HL-60/S4 treated with retinoic acid at 250 ng/mL for 4 days and 3 days (cell line): ENCODE data around the gene PICALM.
"Not testable (repeated sequence)": the region's sequence is repeated elsewhere in the genome, so short reads cannot be mapped to it uniquely, and the experiment has no call there.

ENCODE experiments used
- in situ Hi-C: fragments of 300-500 bp; cut with MboI; formaldehyde crosslinking; loops from 2 replicates; pipeline ENCODE4 v1.7.0; 2022; ENCODE audit warnings: low sequenced_read_pairs

Gene PICALM

DNA sequence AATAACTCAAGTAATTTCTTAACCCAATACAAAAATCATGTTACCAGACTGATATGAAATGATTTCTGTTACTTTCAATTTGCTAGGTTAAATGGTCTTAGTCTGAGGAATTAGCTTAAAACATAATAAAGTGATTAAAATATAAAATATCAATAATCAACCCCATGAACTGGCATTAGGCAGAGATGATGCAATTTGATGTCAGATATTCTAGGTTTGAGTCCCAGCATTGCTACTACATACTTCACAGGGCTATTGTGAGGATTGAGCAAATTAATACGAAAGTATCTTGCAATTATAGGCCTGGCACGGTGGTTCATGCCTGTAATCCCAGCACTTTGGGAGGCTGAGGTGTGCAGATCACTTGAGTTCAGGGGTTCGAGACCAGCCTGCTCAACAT is 66.5 kb downstream of the PICALM start:
- in situ Hi-C loops, result no loop called here

DNA sequence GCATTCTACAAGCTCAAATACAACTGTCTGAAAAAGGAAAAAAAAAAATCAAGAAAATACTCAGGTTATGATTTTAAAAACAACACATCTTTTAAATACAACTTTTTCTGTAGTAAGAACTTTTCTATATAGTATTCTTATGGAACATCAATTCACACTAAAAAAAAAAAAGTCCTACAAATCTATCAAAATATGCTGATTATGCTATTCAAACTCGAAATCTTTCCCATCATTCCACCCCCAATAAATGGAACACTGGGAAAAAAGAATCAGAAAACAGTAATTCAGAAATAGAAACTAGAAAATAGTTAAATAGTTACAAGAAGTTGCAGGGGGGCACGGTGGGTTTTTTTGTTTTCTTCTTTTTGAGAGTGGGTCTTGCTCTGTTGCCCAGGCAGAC is 77.4 kb downstream of the PICALM start:
- in situ Hi-C loops, result no loop called here

DNA sequence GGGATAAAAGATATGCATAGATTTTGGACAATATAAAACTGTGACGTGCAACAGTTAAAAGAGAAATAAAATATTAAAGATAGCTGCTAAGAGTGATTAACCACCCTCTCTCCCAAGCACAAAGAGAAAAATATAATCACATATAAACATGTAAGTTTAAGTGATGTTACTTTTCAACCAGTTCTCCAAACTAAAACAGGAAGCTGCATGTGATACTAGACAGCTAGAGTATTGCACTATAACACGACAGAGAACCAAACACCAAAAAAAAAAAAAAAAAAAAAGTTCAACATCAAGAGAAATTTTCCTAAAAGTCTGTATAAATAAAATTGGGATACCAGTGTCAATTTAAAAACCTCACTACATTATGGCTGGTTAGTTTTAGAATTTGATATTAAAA is 79.1 kb downstream of the PICALM start:
- in situ Hi-C loops, result no loop called here

DNA sequence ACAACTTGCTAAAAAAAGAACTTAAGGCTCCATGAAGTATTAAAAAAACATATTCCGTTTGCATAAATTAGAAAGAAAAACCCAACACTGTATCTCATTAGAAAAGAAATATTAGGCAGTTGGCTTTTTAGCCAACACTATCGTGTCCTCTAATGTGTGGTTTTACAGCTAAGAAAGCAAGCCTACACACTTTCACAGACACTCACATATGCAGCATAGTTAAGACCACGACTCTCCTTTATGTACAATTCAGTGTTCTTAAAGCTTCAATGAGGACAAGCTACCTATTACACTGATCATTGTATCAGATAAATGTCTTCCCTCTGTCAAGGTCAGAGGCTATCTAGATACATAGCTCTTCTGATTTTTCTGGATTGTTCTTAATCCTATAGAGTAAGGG is 80.1 kb downstream of the PICALM start:
- in situ Hi-C loops, result no loop called here

DNA sequence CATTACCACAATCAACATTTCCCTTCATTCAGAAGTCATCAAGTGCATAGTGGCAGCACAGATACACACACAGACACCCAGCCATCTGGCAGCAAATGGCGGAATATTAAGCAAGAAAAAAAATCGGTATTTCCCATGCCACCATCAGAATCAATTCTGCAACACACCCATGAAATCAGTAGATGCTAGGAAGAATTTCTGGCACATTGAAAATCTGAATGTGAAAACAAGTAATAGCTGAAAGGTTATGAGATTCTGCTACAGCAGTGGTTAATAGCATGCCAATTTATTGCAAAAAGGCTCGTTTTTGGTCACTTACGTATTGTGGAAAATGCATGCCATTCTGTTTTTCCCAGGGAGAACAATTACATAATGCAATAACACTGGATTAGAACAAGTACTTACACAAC is 91.1 kb downstream of the PICALM start:
- in situ Hi-C loops, result no loop called here

DNA sequence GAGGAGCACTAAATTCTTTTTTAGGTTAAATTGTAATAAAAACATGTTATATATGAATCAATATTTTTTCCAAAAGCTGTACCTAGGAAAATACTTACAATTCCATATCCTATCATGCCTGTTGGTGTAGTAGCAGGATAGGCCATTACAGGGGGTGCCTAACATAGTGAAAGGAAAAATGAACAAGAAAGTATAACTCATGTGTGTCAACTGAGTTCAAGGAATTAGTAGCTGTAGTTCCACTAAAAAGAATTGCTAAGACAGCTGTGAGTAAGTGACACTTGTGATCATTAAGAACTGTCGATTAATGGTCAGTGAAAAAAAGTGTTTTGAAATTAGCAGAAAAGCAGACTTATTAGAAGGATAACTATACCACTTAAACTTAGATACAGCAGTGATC is 92.4 kb downstream of the PICALM start:
- in situ Hi-C loops, result no loop called here

DNA sequence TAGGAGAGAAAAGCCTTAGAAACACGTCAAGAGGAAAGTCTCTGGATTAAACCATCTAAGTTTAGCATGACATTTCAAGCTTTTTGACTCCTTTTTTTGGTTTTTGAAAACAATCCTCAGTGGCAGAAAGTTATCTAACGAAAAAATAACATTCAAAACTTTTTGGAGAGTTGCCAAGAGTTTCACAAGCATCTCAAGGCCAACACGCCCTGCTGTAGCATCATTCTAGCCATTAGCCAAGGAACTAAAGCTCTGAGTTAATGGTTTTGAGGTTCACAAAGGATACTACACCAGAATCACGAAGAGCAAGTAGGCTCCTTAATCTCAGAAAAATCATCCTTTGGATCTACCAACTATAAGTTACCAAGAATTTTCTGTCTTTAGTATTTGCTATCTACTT is 94.8 kb downstream of the PICALM start:
- in situ Hi-C loops, result no loop called here

DNA sequence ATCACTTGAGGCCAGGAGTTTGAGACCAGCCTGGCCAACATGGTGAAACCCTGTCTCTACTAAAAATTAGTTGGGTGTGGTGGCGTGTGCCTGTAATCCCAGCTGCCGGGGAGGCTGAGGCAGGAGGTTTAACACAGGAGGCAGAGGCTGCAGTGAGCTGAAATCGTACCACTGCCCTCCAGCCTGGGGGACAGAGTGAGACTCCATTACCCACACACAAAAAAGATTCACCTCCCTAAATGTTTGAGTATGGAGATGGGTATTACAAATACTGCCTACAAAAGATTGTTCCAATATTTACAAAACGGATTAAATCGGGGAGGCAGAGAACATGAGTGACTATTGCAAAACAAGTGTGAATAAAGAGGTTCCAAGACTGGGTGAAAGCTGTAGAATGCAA is 98.3 kb downstream of the PICALM start:
- in situ Hi-C loops, result no loop called here

DNA sequence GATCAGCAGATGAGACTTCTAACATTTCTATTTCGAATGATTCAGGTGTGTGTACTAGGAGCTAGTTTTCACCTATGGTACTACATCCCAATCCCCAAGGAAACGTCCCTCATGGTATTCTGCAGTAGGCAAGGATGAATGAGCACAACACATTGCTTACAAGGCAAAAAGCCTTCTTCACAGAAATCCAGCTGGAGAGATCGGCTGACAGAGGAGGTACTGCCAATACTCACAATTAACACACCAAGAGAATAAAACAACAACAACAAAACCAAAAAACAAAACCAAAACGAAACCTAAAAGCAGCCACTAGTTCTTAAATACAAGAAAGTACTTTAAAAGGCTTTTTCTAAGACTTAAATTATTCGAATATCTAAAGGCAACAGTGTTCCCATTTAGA is 101.4 kb downstream of the PICALM start:
- in situ Hi-C loops, result no loop called here

DNA sequence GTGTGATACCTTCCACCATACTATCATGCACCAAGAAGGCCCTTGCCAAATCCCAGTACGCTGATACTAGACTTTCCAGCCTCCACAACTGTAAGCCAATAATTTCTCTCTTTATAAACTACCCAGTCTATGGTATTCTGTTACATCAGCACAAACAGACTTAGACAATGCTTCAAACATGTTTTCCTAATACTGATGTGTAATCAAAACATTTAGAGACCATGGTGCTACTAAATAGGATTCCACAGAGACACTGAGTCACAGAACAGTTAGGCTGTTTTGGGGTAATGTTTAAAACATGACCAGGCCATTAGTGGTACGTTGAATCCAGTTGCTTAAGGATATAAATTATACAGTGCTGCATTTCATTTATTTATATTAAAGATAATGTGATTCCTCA is 103.7 kb downstream of the PICALM start:
- in situ Hi-C loops, result no loop called here

DNA sequence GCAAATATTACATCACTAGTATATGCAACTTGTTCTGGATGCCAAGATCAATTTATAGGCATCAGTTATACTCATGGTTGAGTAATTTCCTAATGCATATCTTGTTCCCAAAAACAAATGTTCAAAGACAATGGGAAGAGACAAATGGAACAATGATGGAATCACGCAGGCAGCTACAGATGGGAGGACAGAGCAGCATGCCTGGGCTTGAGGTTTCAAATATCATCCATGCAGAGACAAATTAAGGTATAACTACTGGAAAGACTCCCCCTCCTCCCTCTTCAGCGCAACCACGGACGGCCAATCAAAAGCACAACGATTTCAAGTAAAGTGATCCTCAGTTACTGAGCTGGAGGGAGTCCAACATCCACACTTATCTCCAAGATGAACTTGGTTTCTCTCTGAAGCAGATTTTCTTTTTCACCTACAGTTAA is 106.9 kb downstream of the PICALM start:
- in situ Hi-C loops, result no loop called here

DNA sequence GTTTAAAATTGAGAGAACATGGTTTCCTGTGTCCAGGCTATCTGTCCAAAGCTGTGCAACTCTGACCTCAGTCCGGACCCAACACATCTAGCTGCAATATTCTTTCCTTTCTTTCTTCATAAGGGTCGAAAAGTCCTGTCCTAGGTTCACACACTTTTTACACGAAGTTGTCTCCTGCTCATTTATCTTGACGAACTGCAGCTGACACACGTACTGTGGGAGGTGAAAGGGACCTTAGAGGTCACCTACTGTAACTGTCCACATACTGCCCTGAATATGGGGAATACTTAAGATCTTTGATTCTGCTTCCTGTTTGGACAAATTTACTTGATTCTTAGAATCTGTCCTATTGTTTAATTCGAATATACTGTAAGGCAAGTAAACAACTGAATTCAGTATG is 107.8 kb downstream of the PICALM start:
- in situ Hi-C loops, result no loop called here

DNA sequence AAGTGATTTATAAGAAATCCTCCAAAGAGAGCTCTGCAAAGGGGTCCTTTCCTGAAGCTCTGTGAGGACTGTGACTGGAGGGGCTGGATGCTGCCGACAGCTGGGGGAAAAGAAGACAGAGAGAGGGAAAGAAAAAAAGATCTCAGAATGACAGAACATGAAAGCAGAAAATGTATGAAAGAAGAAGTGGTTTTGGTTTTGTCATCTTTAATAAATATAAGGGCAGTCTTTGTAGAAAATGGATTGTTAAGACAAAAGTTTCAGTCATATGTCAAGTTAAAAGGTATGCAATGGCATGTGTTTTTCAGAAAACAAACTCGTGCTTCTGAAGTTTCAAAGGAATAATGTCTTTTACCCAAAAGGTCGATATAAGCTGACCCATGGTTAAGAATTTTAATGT is 108.2 kb downstream of the PICALM start:
- in situ Hi-C loops, result no loop called here

DNA sequence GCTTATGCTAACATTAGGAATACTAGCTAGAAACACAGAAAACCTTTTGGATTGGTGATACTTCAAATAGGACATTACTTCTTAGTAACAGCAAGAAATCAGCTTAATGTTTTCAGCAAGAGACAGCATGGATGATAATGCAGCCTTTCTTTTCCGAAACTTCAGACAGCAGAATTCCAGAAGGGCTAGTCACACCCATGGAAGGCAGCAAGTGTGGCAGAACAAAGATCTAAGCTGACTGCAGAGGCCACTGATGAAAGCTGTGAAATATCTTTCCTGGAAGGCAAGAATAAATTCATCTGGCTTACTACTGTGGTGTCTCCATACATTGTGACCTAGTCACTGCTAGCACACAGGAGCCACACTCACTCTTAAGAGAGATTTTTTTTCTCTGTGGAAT is 113.4 kb downstream of the PICALM start:
- in situ Hi-C loops, result no loop called here

DNA sequence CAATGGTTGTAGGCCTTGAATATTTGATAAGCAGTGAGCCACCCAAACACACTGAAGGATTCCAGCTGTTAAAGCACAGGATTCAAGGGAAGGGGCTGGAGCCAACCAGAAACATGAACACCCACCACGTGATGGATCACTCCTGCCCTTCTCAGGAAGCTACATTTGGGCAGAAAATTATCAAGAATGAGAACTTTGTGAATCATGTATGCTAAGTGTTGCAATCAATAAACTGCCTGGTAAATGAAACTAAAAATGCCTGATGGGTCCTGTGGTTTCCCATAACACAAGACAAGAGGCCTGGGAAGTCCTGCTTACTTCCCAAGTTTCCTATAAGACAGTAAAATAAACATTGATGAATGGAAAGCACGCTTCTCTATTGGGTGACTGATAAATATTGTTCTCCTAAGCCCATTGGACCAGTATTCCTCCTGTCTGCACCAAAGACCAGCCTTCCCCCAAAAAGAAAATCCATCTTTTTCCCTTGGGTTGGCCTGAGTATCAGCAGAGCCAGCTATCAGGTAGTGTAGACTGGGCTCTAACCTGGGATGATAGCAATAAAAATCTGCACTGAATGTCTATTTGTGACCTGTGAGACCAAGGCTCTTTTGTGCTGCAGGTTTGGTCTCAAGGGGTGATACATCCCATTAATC is 115.3 kb downstream of the PICALM start:
- in situ Hi-C loops, result no loop called here

DNA sequence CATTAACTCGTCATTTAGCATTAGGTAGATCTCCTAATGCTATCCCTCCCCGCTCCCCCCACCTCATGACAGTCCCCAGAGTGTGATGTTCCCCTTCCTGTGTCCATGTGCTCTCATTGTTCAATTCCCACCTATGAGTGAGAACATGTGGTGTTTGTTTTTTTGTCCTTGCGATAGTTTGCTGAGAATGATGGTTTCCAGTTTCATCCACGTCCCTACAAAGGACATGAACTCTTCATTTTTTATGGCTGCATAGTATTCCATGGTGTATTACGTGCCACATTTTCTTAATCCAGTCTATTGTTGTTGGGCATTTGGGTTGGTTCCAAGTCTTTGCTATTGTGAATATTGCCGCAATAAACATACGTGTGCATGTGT is 116.8 kb downstream of the PICALM start:
- in situ Hi-C loops, result not testable (repeated sequence)

DNA sequence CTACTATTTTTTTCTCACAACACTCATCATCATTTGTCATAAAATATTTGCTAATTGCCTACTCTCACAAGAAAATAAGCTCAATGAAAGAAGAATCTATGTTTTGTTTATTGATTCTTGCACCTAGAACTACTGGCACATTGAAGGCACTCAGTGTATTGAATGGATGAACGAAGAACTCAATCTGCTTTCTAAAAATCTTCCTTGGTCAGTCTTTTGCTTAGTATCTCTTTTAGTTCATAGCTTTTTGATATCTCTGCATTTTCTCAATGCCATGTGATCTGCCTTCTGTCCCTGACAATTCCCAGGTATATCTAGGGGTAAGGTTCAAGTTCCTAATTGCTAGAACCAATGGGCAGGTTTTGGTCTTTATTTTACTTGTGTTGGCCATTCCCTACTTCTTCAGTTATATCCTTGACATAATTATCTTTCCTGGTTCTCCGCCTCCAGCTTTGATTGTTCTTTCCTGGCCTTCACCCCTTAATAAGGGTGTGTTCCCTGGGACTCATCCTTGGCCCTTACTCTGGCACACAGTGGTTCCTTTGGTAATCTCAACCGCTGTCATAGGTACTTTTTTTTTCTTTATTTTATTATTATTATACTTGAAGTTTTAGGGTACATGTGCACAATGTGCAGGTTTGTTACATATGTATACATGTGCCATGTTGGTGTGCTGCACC is 117.3 kb downstream of the PICALM start:
- in situ Hi-C loops, result no loop called here

DNA sequence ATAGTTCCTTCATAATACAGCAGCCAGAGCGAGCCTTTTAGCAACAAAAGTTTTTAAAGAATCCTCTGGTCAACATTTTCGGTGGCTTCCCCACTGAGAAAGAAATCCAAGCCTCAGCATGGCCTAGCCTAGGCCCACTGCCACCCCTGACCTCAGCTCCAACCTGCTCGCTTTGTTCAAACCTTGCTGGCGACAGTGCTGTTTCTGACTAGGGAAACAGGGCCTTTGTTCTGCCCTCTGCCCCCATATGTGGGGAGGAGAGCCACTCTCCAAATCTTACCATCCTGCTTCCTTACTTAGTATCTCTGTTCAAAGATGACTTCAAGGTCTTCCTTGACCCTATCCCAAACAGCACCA is 117.9 kb downstream of the PICALM start:
- in situ Hi-C loops, result no loop called here

DNA sequence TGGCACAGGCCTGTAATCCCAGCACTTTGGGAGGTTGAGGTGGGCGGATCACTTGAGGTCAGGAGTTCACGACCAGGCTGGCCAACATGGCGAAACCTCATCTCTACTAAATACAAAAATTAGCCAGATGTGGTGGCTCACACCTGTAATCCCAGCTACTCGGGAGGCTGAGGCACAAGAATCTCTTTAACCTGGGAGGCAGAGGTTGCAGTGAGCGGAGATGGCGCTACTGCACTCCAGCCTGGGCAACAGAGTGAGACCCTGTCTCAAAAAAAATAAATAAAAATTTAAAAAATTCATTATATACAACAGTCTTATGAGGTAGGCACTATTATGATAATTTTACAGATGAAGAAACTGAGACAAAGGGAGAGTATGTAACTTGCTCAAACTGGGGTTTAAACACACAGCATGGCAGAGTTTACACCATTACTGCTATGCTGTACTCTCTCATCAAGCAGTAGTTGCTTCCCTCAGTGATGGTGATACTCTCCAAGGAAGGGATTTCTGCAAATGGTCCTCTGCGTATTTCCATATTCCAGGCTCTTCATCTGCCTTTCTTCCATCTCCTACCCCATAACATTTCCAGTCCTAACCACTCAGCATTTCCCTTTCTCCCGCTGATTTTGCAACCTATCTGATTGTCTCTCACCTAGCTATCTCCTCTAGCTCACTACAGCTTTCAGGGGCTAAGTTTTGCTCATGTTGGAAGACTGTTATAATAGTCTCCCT is 118.4 kb downstream of the PICALM start:
- in situ Hi-C loops, result no loop called here

DNA sequence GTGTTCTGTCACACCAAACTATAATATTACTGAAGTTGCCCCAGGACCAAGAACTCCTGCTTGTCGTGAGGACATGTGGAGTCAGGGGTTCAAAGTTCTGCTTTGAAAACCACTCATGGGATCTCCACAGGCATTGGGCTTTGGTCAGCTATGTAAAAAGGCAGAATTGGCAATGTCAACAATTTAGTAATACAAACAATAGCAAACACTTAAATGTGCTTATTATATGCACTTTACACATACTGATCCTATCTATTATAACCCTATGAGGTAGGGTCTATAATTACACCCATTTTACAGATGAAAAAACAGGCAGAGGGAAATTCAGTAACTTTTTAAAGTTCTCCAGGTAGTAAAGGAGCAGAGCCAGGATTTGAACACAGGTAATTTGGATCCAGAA is 119.1 kb downstream of the PICALM start:
- in situ Hi-C loops, result no loop called here

DNA sequence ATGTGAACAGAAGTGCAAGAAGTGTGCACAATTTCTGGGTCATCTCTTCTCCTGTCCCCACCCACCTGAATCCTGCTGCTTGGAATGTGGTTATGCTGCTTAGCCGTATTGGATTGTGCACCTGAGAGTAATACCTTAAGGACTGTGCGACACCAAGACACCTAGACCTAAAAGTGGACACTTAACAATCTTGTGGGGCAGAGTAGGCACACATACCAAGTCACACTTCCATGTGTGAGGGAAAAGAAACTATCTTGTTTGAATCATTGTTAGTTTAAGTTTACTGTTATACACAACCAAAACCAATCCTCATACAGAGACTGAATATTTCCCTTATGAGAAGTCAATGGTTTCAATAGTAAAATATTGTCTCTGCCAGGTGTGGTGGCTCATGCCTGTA is 120.0 kb downstream of the PICALM start:
- in situ Hi-C loops, result no loop called here
